Posterior vena cava (tissue), 2 donors: ENCODE results near the gene MAN2B1. TPM values are rescaled to one million over a fixed set of nuclear protein-coding genes. Genes with fewer than 3 reads are reported as not detected.
"Not testable (repeated sequence)": the region's sequence is repeated elsewhere in the genome, so short reads cannot be mapped to it uniquely, and the experiment has no call there.

Source experiments
- DNase-seq: peaks from one replicate; pipeline ENCODE4 v3.0.0-alpha.2; 2020; ENCODE audit warnings: low spot score
- intact Hi-C, 2 donors: fragments of 100-400 bp; cut with DNase I; formaldehyde crosslinking; loops; one replicate each; pipeline versions ENCODE4 v1.14.1 to v1.14.2; 2022 to 2023
- long read RNA-seq, 2 donors: library from polyadenylated mRNA; unstranded; transcript quantifications; one replicate each; pipeline ENCODE4 v2.0.0, GENCODE V29; 2020 to 2021
- total RNA-seq, 2 donors: library from RNA; stranded (reverse); fragmentation: NEBNext Ultra II Directional; extraction: Animal tissue kit (Norgen Biotek cat#: 25700); gene quantifications; one replicate each; pipeline ENCODE4 v1.2.1, GENCODE V29; 2021
- donor health status: DM: yes; HTN: yes; CAD: no.
- donor health status: DM: yes; HTN: yes; CAD: no.

The MAN2B1 gene
- 10 to 100 TPM; 57.2 to 95.8 TPM for total RNA-seq
- long read RNA-seq, donor 1, transcript MAN2B1-203 (24 exons, 3,184 nt) = major isoform, 8 of 34 reads
- long read RNA-seq, donor 1, partial matches to known transcripts = 19 of 34 reads
- long read RNA-seq, donor 1, other reads (novel, unspliced or antisense) = 6 of 34 reads
- long read RNA-seq, donor 2, transcript MAN2B1-203 (24 exons, 3,184 nt) = major isoform, 46 of 72 reads
- long read RNA-seq, donor 2, partial matches to known transcripts = 20 of 72 reads
- long read RNA-seq, donor 2, other reads (novel, unspliced or antisense) = 6 of 72 reads

- intact Hi-C loops = no loop called here
Measured at GRCh38 chr19:12666265-12667048, at the start of gene MAN2B1, which contains the start of gene WDR83. Gene MAN2B1 (minus strand): TSS chr19:12666742. CDS start chr19:12666701, 41 bp downstream. Gene WDR83 (plus strand): TSS chr19:12666807. CDS start chr19:12669791, 2,984 bp downstream.

GRCh38 chr19:12715929-12716328 is 49.4 kb upstream of the MAN2B1 start:
- intact Hi-C loops = no loop called here
- DNase-seq = no peak

More at GRCh38 chr19:12666265-12667048, at the start of gene MAN2B1, which contains the start of gene WDR83:
- peak; percentile 90 for DNase-seq

GRCh38 chr19:12715102-12715501 is 48.6 kb upstream of the MAN2B1 start:
- intact Hi-C loops = no loop called here
- no peak for DNase-seq

GRCh38 chr19:12713304-12713703 is 46.8 kb upstream of the MAN2B1 start:
- DNase-seq, intact Hi-C loops: not testable (repeated sequence)

- intact Hi-C loops, DNase-seq: not testable (repeated sequence)
Measured at GRCh38 chr19:12712077-12712476, 45.5 kb upstream of the MAN2B1 start.

- DNase-seq = no peak
- intact Hi-C loops = no loop called here
Measured at GRCh38 chr19:12711187-12711586, 44.6 kb upstream of the MAN2B1 start.

- intact Hi-C loops = no loop called here
- no peak for DNase-seq
Measured at GRCh38 chr19:12708641-12709040, 42.1 kb upstream of the MAN2B1 start.

GRCh38 chr19:12706332-12706718 is 39.8 kb upstream of the MAN2B1 start:
- no peak for DNase-seq
- intact Hi-C loops = no loop called here

GRCh38 chr19:12705654-12706331 is 39.3 kb upstream of the MAN2B1 start:
- intact Hi-C loops = no loop called here
- no peak for DNase-seq

- intact Hi-C loops = no loop called here
- no peak for DNase-seq
Measured at GRCh38 chr19:12705169-12705568, 38.6 kb upstream of the MAN2B1 start.

- intact Hi-C loops = no loop called here
Measured at GRCh38 chr19:12703046-12703445, 36.5 kb upstream of the MAN2B1 start.

GRCh38 chr19:12701596-12702282 is 35.2 kb upstream of the MAN2B1 start:
- intact Hi-C loops = no loop called here
- no peak for DNase-seq

More at GRCh38 chr19:12703046-12703445, 36.5 kb upstream of the MAN2B1 start:
- DNase-seq = no peak

- intact Hi-C loops = no loop called here
- no peak for DNase-seq
Measured at GRCh38 chr19:12698138-12698537, 31.6 kb upstream of the MAN2B1 start.

- DNase-seq = not testable (repeated sequence)
- intact Hi-C loops = loop anchor here in 1 of 2 donors (2.0 kb wide), 1 partner anchor 35 kb away; no protein-coding TSS in a partner anchor
Measured at GRCh38 chr19:12697425-12697824, 30.9 kb upstream of the MAN2B1 start.

GRCh38 chr19:12696366-12697335 is 30.1 kb upstream of the MAN2B1 start, which contains the start of gene FBXW9:
Gene FBXW9 (minus strand): TSS chr19:12696631. CDS start chr19:12696581, 50 bp downstream.
- intact Hi-C loops = loop anchor here in 1 of 2 donors (2.0 kb wide), 1 partner anchor 36 kb away; no protein-coding TSS in a partner anchor

GRCh38 chr19:12695997-12696365 is 29.4 kb upstream of the MAN2B1 start:
- DNase-seq = no peak
- intact Hi-C loops = loop anchor here in 1 of 2 donors (2.0 kb wide), 1 partner anchor 37 kb away; no protein-coding TSS in a partner anchor

More at GRCh38 chr19:12696366-12697335, 30.1 kb upstream of the MAN2B1 start, which contains the start of gene FBXW9:
- DNase-seq = peak; percentile 99

GRCh38 chr19:12695514-12695913 is 29.0 kb upstream of the MAN2B1 start:
- intact Hi-C loops = no loop called here
- no peak for DNase-seq

GRCh38 chr19:12695096-12695495 is 28.6 kb upstream of the MAN2B1 start:
- intact Hi-C loops = no loop called here
- DNase-seq = no peak
